Erythroblast (primary cell): ENCODE results near the gene CYBC1.
"Not testable (repeated sequence)": the region's sequence is repeated elsewhere in the genome, so short reads cannot be mapped to it uniquely, and the experiment has no call there.

Experiments
- GATA1 ChIP-seq: IDR thresholded peaks from 2 replicates; pipeline ENCODE4 v1.6.1; 2011; ENCODE audit warnings: low read depth, mild to moderate bottlenecking, control low read depth, low read length, moderate library complexity
- POLR2A ChIP-seq: IDR thresholded peaks from 2 replicates; pipeline ENCODE4 v1.6.1; 2011; ENCODE audit warnings: mild to moderate bottlenecking, low read length

DNA sequence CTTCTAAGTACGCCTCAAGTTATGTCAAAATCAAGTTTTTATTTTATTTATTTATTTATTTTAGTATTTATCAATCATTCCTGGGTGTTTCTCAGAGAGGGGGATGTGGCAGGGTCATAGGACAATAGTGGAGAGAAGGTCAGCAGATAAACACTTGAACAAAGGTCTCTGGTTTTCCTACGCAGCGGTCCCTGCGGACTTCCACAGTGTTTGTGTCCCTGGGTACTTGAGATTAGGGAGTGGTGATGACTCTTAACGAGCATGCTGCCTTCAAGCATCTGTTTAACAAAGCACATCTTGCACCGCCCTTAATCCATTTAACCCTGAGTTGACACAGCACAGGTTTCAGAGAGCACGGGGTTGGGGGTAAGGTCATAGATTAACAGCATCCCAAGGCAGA is 2.6 kb upstream of the CYBC1 start:
- not testable (repeated sequence) for TF ChIP-seq POLR2A, GATA1
